ENCODE data around the gene WDTC1. TPM values are rescaled to one million over a fixed set of nuclear protein-coding genes. Genes with fewer than 3 reads are reported as not detected.
"Not testable (repeated sequence)": the region's sequence is repeated elsewhere in the genome, so short reads cannot be mapped to it uniquely, and the experiment has no call there.

The WDTC1 gene
- total RNA-seq, 1 donor from 2014 or later: 26.5 TPM

- DNase-seq (ENCODE audit: low read depth, low spot score): no peak
- TF ChIP-seq CTCF (conservative IDR thresholded peaks at IDR 0.05): no peak
- Mint-ChIP-seq H3K4me1 (no peaks in the 10 kb centered on the region), H3K36me3 (ENCODE audit: low read depth) (no peaks in the 10 kb centered on the region), H3K9me3 (no peaks in the 10 kb centered on the region), H3K4me3 (no peak overlapping the region), H3K27ac (ENCODE audit: unreplicated experiment) (no peak overlapping the region), H3K27me3 (ENCODE audit: low read depth) (no peaks in the 10 kb centered on the region)
Measured at GRCh38 chr1:27227765-27228164, 6.7 kb upstream of the WDTC1 start.

GRCh38 chr1:27233667-27234048 lies 774 bp upstream of the WDTC1 start:
- DNase-seq (ENCODE audit: low read depth, low spot score): no peak
- Mint-ChIP-seq H3K36me3 (ENCODE audit: low read depth) (no peaks in the 10 kb centered on the region), H3K9me3 (no peaks in the 10 kb centered on the region)

GRCh38 chr1:27235827-27236226 lies 1.4 kb downstream of the WDTC1 start:
- Mint-ChIP-seq H3K4me1 (peaks cover 23% of the 10 kb centered on the region), H3K36me3 (ENCODE audit: low read depth) (no peaks in the 10 kb centered on the region), H3K27ac (ENCODE audit: unreplicated experiment) (no peak overlapping the region), H3K9me3 (no peaks in the 10 kb centered on the region), H3K4me3 (peak overlapping the region; percentile 95), H3K27me3 (ENCODE audit: low read depth) (no peaks in the 10 kb centered on the region)
- TF ChIP-seq CTCF (conservative IDR thresholded peaks at IDR 0.05): no peak
- DNase-seq (ENCODE audit: low read depth, low spot score): no peak

More at GRCh38 chr1:27233667-27234048, 774 bp upstream of the WDTC1 start:
- H3K4me1 Mint-ChIP-seq: peaks cover 23% of the 10 kb centered on the region
- TF ChIP-seq CTCF (conservative IDR thresholded peaks at IDR 0.05): no peak
- H3K4me3 Mint-ChIP-seq: peak overlapping the region; percentile 94
- peak overlapping the region; percentile 91 for H3K27ac Mint-ChIP-seq (ENCODE audit: unreplicated experiment)
- H3K27me3 Mint-ChIP-seq (ENCODE audit: low read depth): no peaks in the 10 kb centered on the region

GRCh38 chr1:27237112-27237511 lies 2.7 kb downstream of the WDTC1 start:
- Mint-ChIP-seq H3K27me3 (ENCODE audit: low read depth) (no peaks in the 10 kb centered on the region), H3K27ac (ENCODE audit: unreplicated experiment) (no peak overlapping the region), H3K4me3 (peak overlapping the region; percentile 66), H3K9me3 (no peaks in the 10 kb centered on the region), H3K36me3 (ENCODE audit: low read depth) (no peaks in the 10 kb centered on the region), H3K4me1 (peaks cover 23% of the 10 kb centered on the region)
- no peak for TF ChIP-seq CTCF (conservative IDR thresholded peaks at IDR 0.05)
- no peak for DNase-seq (ENCODE audit: low read depth, low spot score)

- Mint-ChIP-seq H3K27me3 (ENCODE audit: low read depth) (no peaks in the 10 kb centered on the region), H3K4me1 (peaks cover 23% of the 10 kb centered on the region), H3K27ac (ENCODE audit: unreplicated experiment) (no peak overlapping the region), H3K4me3 (no peak overlapping the region), H3K36me3 (ENCODE audit: low read depth) (no peaks in the 10 kb centered on the region), H3K9me3 (no peaks in the 10 kb centered on the region)
- TF ChIP-seq CTCF (conservative IDR thresholded peaks at IDR 0.05): no peak
- no peak for DNase-seq (ENCODE audit: low read depth, low spot score)
Measured at GRCh38 chr1:27238032-27238431, 3.6 kb downstream of the WDTC1 start.

GRCh38 chr1:27241677-27242076 lies 7.2 kb downstream of the WDTC1 start:
- Mint-ChIP-seq H3K9me3 (no peaks in the 10 kb centered on the region), H3K4me3 (no peak overlapping the region), H3K27me3 (ENCODE audit: low read depth) (no peaks in the 10 kb centered on the region), H3K36me3 (ENCODE audit: low read depth) (peaks cover 2% of the 10 kb centered on the region), H3K4me1 (peaks cover 3% of the 10 kb centered on the region), H3K27ac (ENCODE audit: unreplicated experiment) (no peak overlapping the region)
- DNase-seq (ENCODE audit: low read depth, low spot score): no peak
- TF ChIP-seq CTCF (conservative IDR thresholded peaks at IDR 0.05): no peak

- not testable (repeated sequence) for H3K4me1 Mint-ChIP-seq; H3K36me3 Mint-ChIP-seq (ENCODE audit: low read depth); H3K27me3 Mint-ChIP-seq (ENCODE audit: low read depth); H3K27ac Mint-ChIP-seq (ENCODE audit: unreplicated experiment); H3K4me3 Mint-ChIP-seq; H3K9me3 Mint-ChIP-seq; DNase-seq (ENCODE audit: low read depth, low spot score)
Measured at GRCh38 chr1:27243665-27244064, 9.2 kb downstream of the WDTC1 start.

Data from neural crest cell (in vitro differentiated cells).